K562 (cell line): ENCODE measurements around the gene PDIA2. TPM values are rescaled to one million over a fixed set of nuclear protein-coding genes. Genes with fewer than 3 reads are reported as not detected.

ENCODE experiments used
- E2F6 ChIP-seq, 2 experiments: IDR thresholded peaks; 2 replicates each; pipeline ENCODE4 v1.6.1; 2011; ENCODE audit warnings: borderline replicate concordance in 1 of 2, control low read depth in 1 of 2, low read depth in 1 of 2, low read length in 1 of 2, mild to moderate bottlenecking in 1 of 2, mixed read lengths in 1 of 2, moderate library complexity in 1 of 2; ENCODE audit not compliant: insufficient read depth in 1 of 2, insufficient read length in 1 of 2, poor library complexity in 1 of 2, severe bottlenecking in 1 of 2; ENCODE audit errors: extremely low read depth in 1 of 2
- ELK3 ChIP-seq: fragments of 450-650 bp; formaldehyde crosslinking; IDR thresholded peaks from 2 replicates; pipeline ENCODE4 v1.4.0; 2020; ENCODE audit warnings: mild to moderate bottlenecking
- KDM1A ChIP-seq, 2 experiments: fragments of 450-650 bp; IDR thresholded peaks; 2 replicates each; pipeline ENCODE4 v1.6.1; 2016; ENCODE audit warnings: mild to moderate bottlenecking in 2 of 2
- MTF1 ChIP-seq: fragments of 250-450 bp; sonication (Bioruptor Pico); IDR thresholded peaks from 2 replicates; pipeline ENCODE4 v1.9.0; 2021; ENCODE audit warnings: moderate library complexity, mild to moderate bottlenecking, inconsistent platforms, borderline replicate concordance
- NCOA6 ChIP-seq: fragments of 450-650 bp; IDR thresholded peaks from 2 replicates; pipeline ENCODE4 v1.6.1; 2017; ENCODE audit warnings: mild to moderate bottlenecking
- RFX1 ChIP-seq: fragments of 450-650 bp; IDR thresholded peaks from 2 replicates; pipeline ENCODE4 v1.6.1; 2016; ENCODE audit warnings: mild to moderate bottlenecking, moderate library complexity
- SETDB1 ChIP-seq: IDR thresholded peaks from one replicate; pipeline ENCODE4 v1.6.1; 2012; ENCODE audit warnings: low read length, control low read depth, inconsistent platforms
- VEZF1 ChIP-seq: fragments of 200-800 bp; sonication (Bioruptor generic); IDR thresholded peaks from 2 replicates; pipeline ENCODE4 v1.6.1; 2017; ENCODE audit warnings: missing genetic modification characterization, missing compliant biosample characterization
- ZBTB43 ChIP-seq: sonication (generic); formaldehyde crosslinking; IDR thresholded peaks from 2 replicates; pipeline ENCODE4 v1.8.0; 2023; ENCODE audit warnings: mild to moderate bottlenecking, missing genetic modification reagents
- ZNF609 ChIP-seq: sonication (generic); formaldehyde crosslinking; IDR thresholded peaks from 2 replicates; pipeline ENCODE4 v1.8.1; 2023; ENCODE audit warnings: missing genetic modification reagents, mild to moderate bottlenecking, borderline replicate concordance
- ZSCAN29 ChIP-seq: fragments of 450-650 bp; IDR thresholded peaks from 2 replicates; pipeline ENCODE4 v1.6.1; 2017
- polyA plus RNA-seq, 8 experiments: library from polyadenylated mRNA; depleted of rRNA in 4 of 8; stranded (reverse) in 5 of 8; unstranded in 3 of 8; fragments of >200 nt; fragmentation: Nextera tagmentation in 2 of 8; fragmentation: Illumina TruSeq in 1 of 8; extraction: Ambion mirVana in 2 of 8; extraction: Trizol in 1 of 8; gene quantifications; 2 replicates each; pipeline versions ENCODE4 v1.2.1 to v1.2.3, GENCODE V29; 2011 to 2014; ENCODE audit warnings: inconsistent platforms in 1 of 8, missing spikeins in 1 of 8
- total RNA-seq, 7 experiments: library from RNA; depleted of rRNA in 6 of 7; stranded (reverse); fragments of >200 nt in 6 of 7; fragmentation: Illumina TruSeq in 2 of 7; extraction: Trizol in 2 of 7; gene quantifications; 2 replicates each; pipeline versions ENCODE4 v1.2.1 to v1.2.3, GENCODE V29; 2011 to 2021; ENCODE audit warnings: low replicate concordance in 1 of 7
- TF ChIP-seq, protein P1 (sequence below): fragments of 250-450 bp; sonication (Bioruptor Pico); IDR thresholded peaks from 2 replicates; pipeline ENCODE4 v1.5.0; 2021; ENCODE audit warnings: mild to moderate bottlenecking, borderline replicate concordance

Gene PDIA2
- total and polyA plus RNA-seq, 9 of the 15 experiments (the other 6 are each of a cell fraction or from before 2014, with no cell fraction given), result 0.13 to 0.92 (median 0.23) TPM; not detected in 4

- TF ChIP-seq RFX1 (no peak), MTF1 (no peak), NCOA6 (no peak), SETDB1 (no peak), ZSCAN29 (no peak), KDM1A (IDR thresholded peaks at IDR 0.05) (peak in 1 of 2 experiments; percentile 80; a peak in 2 of 4 replicates), E2F6 (IDR thresholded peaks at IDR 0.05; ENCODE audit: borderline replicate concordance in 1 of 2, extremely low read depth in 1 of 2, insufficient read depth in 1 of 2, insufficient read length in 1 of 2, low read depth in 1 of 2, low read length in 1 of 2, poor library complexity in 1 of 2, severe bottlenecking in 1 of 2) (peak; percentile 61 to 73), ZBTB43 (CRISPR knock-in tag) (no peak), ELK3 (CRISPR knock-in tag) (no peak), ZNF609 (CRISPR knock-in tag) (no peak), VEZF1 (CRISPR knock-in tag) (peak; percentile 82)
- TF ChIP-seq, protein P1, sequence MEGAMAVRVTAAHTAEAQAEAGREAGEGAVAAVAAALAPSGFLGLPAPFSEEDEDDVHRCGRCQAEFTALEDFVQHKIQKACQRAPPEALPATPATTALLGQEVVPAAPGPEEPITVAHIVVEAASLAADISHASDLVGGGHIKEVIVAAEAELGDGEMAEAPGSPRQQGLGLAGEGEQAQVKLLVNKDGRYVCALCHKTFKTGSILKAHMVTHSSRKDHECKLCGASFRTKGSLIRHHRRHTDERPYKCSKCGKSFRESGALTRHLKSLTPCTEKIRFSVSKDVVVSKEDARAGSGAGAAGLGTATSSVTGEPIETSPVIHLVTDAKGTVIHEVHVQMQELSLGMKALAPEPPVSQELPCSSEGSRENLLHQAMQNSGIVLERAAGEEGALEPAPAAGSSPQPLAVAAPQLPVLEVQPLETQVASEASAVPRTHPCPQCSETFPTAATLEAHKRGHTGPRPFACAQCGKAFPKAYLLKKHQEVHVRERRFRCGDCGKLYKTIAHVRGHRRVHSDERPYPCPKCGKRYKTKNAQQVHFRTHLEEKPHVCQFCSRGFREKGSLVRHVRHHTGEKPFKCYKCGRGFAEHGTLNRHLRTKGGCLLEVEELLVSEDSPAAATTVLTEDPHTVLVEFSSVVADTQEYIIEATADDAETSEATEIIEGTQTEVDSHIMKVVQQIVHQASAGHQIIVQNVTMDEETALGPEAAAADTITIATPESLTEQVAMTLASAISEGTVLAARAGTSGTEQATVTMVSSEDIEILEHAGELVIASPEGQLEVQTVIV, result no peak
These were observed 41.7 kb downstream of the PDIA2 start (continued) for GRCh38 chr16:324451-325334.
